ENCODE results near the gene ADAMTS7.
"Not testable (repeated sequence)": the region's sequence is repeated elsewhere in the genome, so short reads cannot be mapped to it uniquely, and the experiment has no call there.

ADAMTS7 gene

DNA sequence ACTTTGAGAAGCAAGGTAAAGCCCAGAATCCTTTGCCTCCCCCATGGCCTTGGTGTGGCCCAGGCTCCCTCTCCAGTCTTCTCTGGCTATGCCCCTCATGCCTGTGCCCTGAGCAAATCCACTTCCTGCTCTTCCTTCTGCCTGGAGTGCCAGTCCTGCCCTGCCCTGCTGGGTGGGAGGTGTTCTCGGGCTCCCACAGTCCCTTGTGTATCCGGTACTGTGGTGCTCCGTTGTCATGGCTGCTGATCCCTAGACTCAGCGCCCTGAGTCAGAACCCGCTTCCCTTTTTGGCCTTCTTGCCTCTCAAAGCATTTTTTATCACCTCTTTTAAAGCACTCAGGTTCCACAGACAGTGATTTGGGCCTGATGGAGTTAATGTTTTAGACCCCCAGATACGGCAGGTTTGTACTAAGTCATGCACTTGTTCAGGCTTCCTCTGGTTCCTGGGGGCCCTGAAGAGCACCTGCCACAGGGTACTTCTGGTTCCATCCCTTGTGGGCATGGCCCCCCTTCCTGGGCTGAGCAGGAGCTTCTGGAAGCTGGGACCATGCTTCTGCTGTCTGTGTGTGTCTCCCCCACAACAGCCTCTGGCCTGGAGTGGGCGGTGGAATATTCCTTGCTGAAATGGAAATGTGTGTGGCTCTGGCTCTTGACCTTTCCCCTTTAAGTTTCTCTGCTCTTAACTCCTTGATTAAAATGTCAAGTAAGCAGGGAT is 29.6 kb upstream of the ADAMTS7 start:
- H3K4me1 ChIP-seq (ENCODE audit: insufficient read depth, low read length): no peaks in the 10 kb centered on the region
- no peak overlapping the region for H3K9ac ChIP-seq (ENCODE audit: low read depth, low read length)
- H3K4me2 ChIP-seq (ENCODE audit: insufficient read depth, low read length): no peak overlapping the region
- TF ChIP-seq EZH2 (IDR thresholded peaks at IDR 0.05; ENCODE audit: borderline replicate concordance, low read depth, low read length, severe bottlenecking): no peak
- TF ChIP-seq, protein P1, sequence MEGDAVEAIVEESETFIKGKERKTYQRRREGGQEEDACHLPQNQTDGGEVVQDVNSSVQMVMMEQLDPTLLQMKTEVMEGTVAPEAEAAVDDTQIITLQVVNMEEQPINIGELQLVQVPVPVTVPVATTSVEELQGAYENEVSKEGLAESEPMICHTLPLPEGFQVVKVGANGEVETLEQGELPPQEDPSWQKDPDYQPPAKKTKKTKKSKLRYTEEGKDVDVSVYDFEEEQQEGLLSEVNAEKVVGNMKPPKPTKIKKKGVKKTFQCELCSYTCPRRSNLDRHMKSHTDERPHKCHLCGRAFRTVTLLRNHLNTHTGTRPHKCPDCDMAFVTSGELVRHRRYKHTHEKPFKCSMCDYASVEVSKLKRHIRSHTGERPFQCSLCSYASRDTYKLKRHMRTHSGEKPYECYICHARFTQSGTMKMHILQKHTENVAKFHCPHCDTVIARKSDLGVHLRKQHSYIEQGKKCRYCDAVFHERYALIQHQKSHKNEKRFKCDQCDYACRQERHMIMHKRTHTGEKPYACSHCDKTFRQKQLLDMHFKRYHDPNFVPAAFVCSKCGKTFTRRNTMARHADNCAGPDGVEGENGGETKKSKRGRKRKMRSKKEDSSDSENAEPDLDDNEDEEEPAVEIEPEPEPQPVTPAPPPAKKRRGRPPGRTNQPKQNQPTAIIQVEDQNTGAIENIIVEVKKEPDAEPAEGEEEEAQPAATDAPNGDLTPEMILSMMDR (IDR thresholded peaks at IDR 0.05; ENCODE audit: borderline replicate concordance, extremely low read depth, low read length, poor library complexity, severe bottlenecking): no peak
- H3K79me2 ChIP-seq (ENCODE audit: insufficient read depth, low read length): no peaks in the 10 kb centered on the region
- no peaks in the 10 kb centered on the region for H3K36me3 ChIP-seq (ENCODE audit: insufficient read depth, low read length)
- no peak overlapping the region for H3K4me3 ChIP-seq (ENCODE audit: low read depth in 1 of 2, low read length in 2 of 2)
- H3K27me3 ChIP-seq (ENCODE audit: insufficient read depth, low read length, poor library complexity): no peaks in the 10 kb centered on the region
- no peak overlapping the region for H2AFZ ChIP-seq (ENCODE audit: low read depth, low read length)
- no peak for ATAC-seq (ENCODE audit: insufficient read depth, low read depth)
- H3K9me3 ChIP-seq (ENCODE audit: insufficient read depth, low read length, severe bottlenecking): no peaks in the 10 kb centered on the region
- no peaks in the 10 kb centered on the region for H4K20me1 ChIP-seq (ENCODE audit: insufficient read depth, low read length)
- no peak for DNase-seq
- H3K27ac ChIP-seq (ENCODE audit: low read length): no peak overlapping the region

DNA sequence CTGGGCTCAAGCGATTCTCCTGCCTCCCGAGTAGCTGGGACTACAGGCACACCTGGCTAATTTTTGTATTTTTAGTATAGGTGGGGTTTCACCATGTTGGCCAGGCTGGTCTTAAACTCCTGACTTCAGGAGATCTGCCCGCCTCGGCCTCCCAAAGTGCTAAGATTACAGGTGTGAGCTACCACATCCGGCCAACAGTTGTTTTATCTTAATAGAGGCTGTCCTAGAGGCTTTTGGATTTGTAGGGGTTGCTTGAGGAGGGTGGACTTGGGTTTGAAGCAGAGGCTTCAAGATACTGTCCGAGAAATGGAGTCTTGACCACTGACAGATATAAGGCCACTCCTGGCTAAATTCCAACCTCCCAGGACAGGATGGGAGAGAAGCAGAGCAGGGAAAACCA is 27.9 kb upstream of the ADAMTS7 start:
- H3K9me3 ChIP-seq (ENCODE audit: insufficient read depth, low read length, severe bottlenecking); H4K20me1 ChIP-seq (ENCODE audit: insufficient read depth, low read length); ATAC-seq (ENCODE audit: insufficient read depth, low read depth); H3K4me3 ChIP-seq (ENCODE audit: low read depth in 1 of 2, low read length in 2 of 2); H3K36me3 ChIP-seq (ENCODE audit: insufficient read depth, low read length); H3K9ac ChIP-seq (ENCODE audit: low read depth, low read length); H3K4me1 ChIP-seq (ENCODE audit: insufficient read depth, low read length); H3K27ac ChIP-seq (ENCODE audit: low read length); H3K4me2 ChIP-seq (ENCODE audit: insufficient read depth, low read length); H3K79me2 ChIP-seq (ENCODE audit: insufficient read depth, low read length); DNase-seq; H3K27me3 ChIP-seq (ENCODE audit: insufficient read depth, low read length, poor library complexity); H2AFZ ChIP-seq (ENCODE audit: low read depth, low read length): not testable (repeated sequence)

DNA sequence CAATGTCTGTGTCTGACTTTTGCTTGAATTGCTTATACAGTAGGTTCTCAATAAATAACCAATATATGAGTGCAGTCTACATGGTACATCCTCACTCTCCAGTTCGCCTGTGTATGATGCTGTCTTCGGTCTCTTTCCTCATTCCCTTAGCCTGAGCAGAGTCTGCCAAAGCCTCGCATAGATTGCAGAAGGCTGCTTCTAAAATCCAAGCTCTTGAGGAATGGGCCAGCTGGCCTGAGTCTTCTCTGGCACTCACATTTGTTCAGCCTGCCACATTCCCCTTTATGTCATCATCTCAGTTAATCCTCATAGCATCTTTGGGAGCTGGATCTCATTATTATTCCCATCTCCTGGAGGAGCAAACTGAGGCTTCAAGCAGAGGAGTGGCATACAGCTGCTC is 27.2 kb upstream of the ADAMTS7 start:
- ATAC-seq (ENCODE audit: insufficient read depth, low read depth): no peak
- no peak overlapping the region for H3K9ac ChIP-seq (ENCODE audit: low read depth, low read length)
- H3K79me2 ChIP-seq (ENCODE audit: insufficient read depth, low read length): no peaks in the 10 kb centered on the region
- no peak overlapping the region for H3K4me2 ChIP-seq (ENCODE audit: insufficient read depth, low read length)
- no peaks in the 10 kb centered on the region for H4K20me1 ChIP-seq (ENCODE audit: insufficient read depth, low read length)
- TF ChIP-seq, protein P1 (IDR thresholded peaks at IDR 0.05; ENCODE audit: borderline replicate concordance, extremely low read depth, low read length, poor library complexity, severe bottlenecking): no peak
- TF ChIP-seq EZH2 (IDR thresholded peaks at IDR 0.05; ENCODE audit: borderline replicate concordance, low read depth, low read length, severe bottlenecking): no peak
- no peaks in the 10 kb centered on the region for H3K27me3 ChIP-seq (ENCODE audit: insufficient read depth, low read length, poor library complexity)
- H3K4me3 ChIP-seq (ENCODE audit: low read depth in 1 of 2, low read length in 2 of 2): no peak overlapping the region
- no peaks in the 10 kb centered on the region for H3K4me1 ChIP-seq (ENCODE audit: insufficient read depth, low read length)
- H3K27ac ChIP-seq (ENCODE audit: low read length): no peak overlapping the region
- H3K36me3 ChIP-seq (ENCODE audit: insufficient read depth, low read length): no peaks in the 10 kb centered on the region
- DNase-seq: no peak
- H2AFZ ChIP-seq (ENCODE audit: low read depth, low read length): no peak overlapping the region
- no peaks in the 10 kb centered on the region for H3K9me3 ChIP-seq (ENCODE audit: insufficient read depth, low read length, severe bottlenecking)

DNA sequence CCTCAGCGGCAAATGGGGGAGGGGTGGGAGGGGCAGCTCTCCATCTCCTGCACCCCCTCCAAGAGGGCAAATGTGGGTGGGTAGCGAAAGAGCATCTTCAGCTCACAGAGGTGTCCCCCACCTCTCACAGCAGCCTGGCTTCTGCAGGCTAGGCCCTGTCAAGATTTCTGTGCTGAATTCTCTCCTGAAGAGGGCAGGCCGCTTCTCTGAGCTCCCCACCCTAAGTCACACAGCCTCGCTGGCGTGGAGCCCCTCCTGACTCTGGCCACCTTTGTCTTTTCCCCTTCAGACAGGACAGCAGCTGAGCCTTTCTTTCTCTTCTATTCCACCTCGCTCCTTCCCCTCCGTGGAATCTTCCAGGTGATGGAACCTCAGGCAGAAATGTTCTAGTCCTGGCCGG is 26.3 kb upstream of the ADAMTS7 start:
- DNase-seq: no peak
- H3K27ac ChIP-seq (ENCODE audit: low read length): no peak overlapping the region
- no peaks in the 10 kb centered on the region for H3K79me2 ChIP-seq (ENCODE audit: insufficient read depth, low read length)
- H3K9ac ChIP-seq (ENCODE audit: low read depth, low read length): no peak overlapping the region
- no peaks in the 10 kb centered on the region for H3K36me3 ChIP-seq (ENCODE audit: insufficient read depth, low read length)
- H2AFZ ChIP-seq (ENCODE audit: low read depth, low read length): no peak overlapping the region
- H3K27me3 ChIP-seq (ENCODE audit: insufficient read depth, low read length, poor library complexity): no peaks in the 10 kb centered on the region
- no peak overlapping the region for H3K4me3 ChIP-seq (ENCODE audit: low read depth in 1 of 2, low read length in 2 of 2)
- TF ChIP-seq, protein P1 (IDR thresholded peaks at IDR 0.05; ENCODE audit: borderline replicate concordance, extremely low read depth, low read length, poor library complexity, severe bottlenecking): no peak
- no peak for TF ChIP-seq EZH2 (IDR thresholded peaks at IDR 0.05; ENCODE audit: borderline replicate concordance, low read depth, low read length, severe bottlenecking)
- H3K4me1 ChIP-seq (ENCODE audit: insufficient read depth, low read length): no peaks in the 10 kb centered on the region
- no peaks in the 10 kb centered on the region for H4K20me1 ChIP-seq (ENCODE audit: insufficient read depth, low read length)
- no peaks in the 10 kb centered on the region for H3K9me3 ChIP-seq (ENCODE audit: insufficient read depth, low read length, severe bottlenecking)
- no peak for ATAC-seq (ENCODE audit: insufficient read depth, low read depth)
- H3K4me2 ChIP-seq (ENCODE audit: insufficient read depth, low read length): no peak overlapping the region
